Fibroblast of pulmonary artery (primary cell): ENCODE measurements around the gene DDA1.
A peak's percentile ranks its signal among the peaks of the same experiment; 100 is the strongest.

ENCODE experiments used
- DNase-seq: peaks from one replicate; pipeline ENCODE4 v3.0.0-alpha.2; 2010; ENCODE audit warnings: low read depth
- H3K4me3 ChIP-seq: replicated peaks from 2 replicates; pipeline ENCODE4 v1.5.1; 2011; ENCODE audit warnings: low read depth, mild to moderate bottlenecking, control low read depth, low read length, moderate library complexity
- CTCF ChIP-seq: IDR thresholded peaks from 2 replicates; pipeline ENCODE4 v1.5.1; 2011; ENCODE audit warnings: mild to moderate bottlenecking, control low read depth, low read length, inconsistent platforms; ENCODE audit errors: missing control alignments

The DDA1 gene

DNA sequence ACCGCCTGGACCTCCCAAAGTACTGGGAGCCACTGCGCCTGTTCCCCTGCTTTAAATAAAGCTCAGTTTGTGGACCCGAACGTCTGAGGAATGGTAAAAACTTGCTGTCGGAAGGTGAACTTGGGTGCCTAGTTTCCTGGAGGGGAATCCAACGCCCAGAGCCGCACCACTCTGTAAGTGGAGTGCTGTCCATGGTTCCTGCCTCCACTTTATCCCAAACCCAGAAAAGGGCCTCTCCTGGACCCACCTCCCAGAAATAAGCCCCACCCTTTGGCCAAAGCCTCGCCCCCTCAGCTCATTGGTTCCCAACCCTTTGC lies 23.0 kb downstream of the DDA1 start:
- DNase-seq = no peak
- no peak for TF ChIP-seq CTCF
- H3K4me3 ChIP-seq = no peak overlapping the region

GRCh38 chr19:17332677-17333581 lies 23.6 kb downstream of the DDA1 start:
- peak; percentile 49 for DNase-seq
- no peak for TF ChIP-seq CTCF
- no peak overlapping the region for H3K4me3 ChIP-seq

GRCh38 chr19:17333611-17334413 lies 24.4 kb downstream of the DDA1 start:
- peak overlapping the region; percentile 60 for H3K4me3 ChIP-seq
- peak; percentile 64 for DNase-seq
- TF ChIP-seq CTCF = no peak

- DNase-seq = peak; percentile 99
- H3K4me3 ChIP-seq = peak within 1 kb of the TSS; percentile 60
- TF ChIP-seq CTCF = no peak
Measured at GRCh38 chr19:17334414-17335409, 25.3 kb downstream of the DDA1 start, which contains the start of gene ANO8. ANO8 (minus strand) TSS chr19:17334855; CDS start chr19:17334670, 185 bp downstream.

GRCh38 chr19:17335575-17335974 lies 26.2 kb downstream of the DDA1 start:
- H3K4me3 ChIP-seq = no peak overlapping the region
- TF ChIP-seq CTCF = no peak
- DNase-seq = no peak
